Activated CD4-positive, alpha-beta T cell treated with anti-CD3 and anti-CD28 coated beads for 36 hours (primary cell): Measurements from ENCODE around the gene SLC39A2. TPM values are rescaled to one million over a fixed set of nuclear protein-coding genes. Genes with fewer than 3 reads are reported as not detected.
"Not testable (repeated sequence)": the region's sequence is repeated elsewhere in the genome, so short reads cannot be mapped to it uniquely, and the experiment has no call there.

Source experiments
- ATAC-seq: fragments of 200-7000 bp; cut with Tn5 transposase; one replicate; pipeline ENCODE4 v1.10.0; 2021; ENCODE audit warnings: mild to moderate bottlenecking, moderate library complexity
- CTCF ChIA-PET: fragments of 350-600 bp; sonication (Branson Sonifier 250); formaldehyde crosslinking; loops from one replicate; lab custom pipeline; 2021; ENCODE audit warnings: antibody characterized with exemption; lab: Charles Lee
- POLR2A ChIA-PET: fragments of 350-600 bp; sonication (Branson Sonifier 250); formaldehyde crosslinking; loops from one replicate; lab custom pipeline; 2021; ENCODE audit warnings: antibody characterized with exemption, inconsistent platforms; lab: Charles Lee
- DNase-seq: peaks from one replicate; pipeline ENCODE4 v3.0.0-alpha.2; 2020
- H3K27ac Mint-ChIP-seq: one replicate; pipeline ENCODE4 v1.8.0; 2021; ENCODE audit warnings: mixed read lengths
- H3K27me3 Mint-ChIP-seq: one replicate; pipeline ENCODE4 v1.8.0; 2021; ENCODE audit warnings: mixed read lengths
- H3K36me3 Mint-ChIP-seq: one replicate; pipeline ENCODE4 v1.8.0; 2021; ENCODE audit warnings: low read depth, mixed read lengths
- H3K4me1 Mint-ChIP-seq: one replicate; pipeline ENCODE4 v1.8.0; 2021; ENCODE audit warnings: mixed read lengths
- H3K4me3 Mint-ChIP-seq: one replicate; pipeline ENCODE4 v1.8.0; 2021; ENCODE audit warnings: mild to moderate bottlenecking, moderate library complexity, mixed read lengths
- H3K9me3 Mint-ChIP-seq: one replicate; pipeline ENCODE4 v1.8.0; 2021; ENCODE audit warnings: low read depth, mixed read lengths
- intact Hi-C, 2 experiments: fragments of 100-400 bp; cut with DNase I in 1 of 2; cut with micrococcal nuclease in 1 of 2; formaldehyde crosslinking; loops; one replicate each; pipeline versions ENCODE4 v1.14.2 to v1.15.1; 2022 to 2024; cut with DNase I, micrococcal nuclease
- total RNA-seq, 2 experiments: library from RNA; stranded (reverse); gene quantifications; one replicate each; pipeline ENCODE4 v1.2.3, GENCODE V29; 2021

Gene SLC39A2
- total RNA-seq, 2 experiments from 2014 or later, result 0.21 to 0.30 TPM

- no peak for DNase-seq
- H3K36me3 Mint-ChIP-seq, result peaks cover 53% of the 10 kb centered on the region
- H3K4me3 Mint-ChIP-seq, result no peak overlapping the region
- CTCF ChIA-PET, result interaction anchor here (0.7 to 7.1 kb wide), 5 partner anchors 9 to 139 kb away, joined by 3 to 68 read pairs (median 10); no protein-coding TSS in a partner anchor
- H3K27ac Mint-ChIP-seq, result no peak overlapping the region
- POLR2A ChIA-PET, result no interaction called here
- peaks cover 38% of the 10 kb centered on the region for H3K4me1 Mint-ChIP-seq
- H3K27me3 Mint-ChIP-seq, result no peaks in the 10 kb centered on the region
- no peaks in the 10 kb centered on the region for H3K9me3 Mint-ChIP-seq
- intact Hi-C loops, result no loop called here
- no peak for ATAC-seq
Observed at GRCh38 chr14:20996521-20996920, 2.6 kb upstream of the SLC39A2 start.

GRCh38 chr14:20997115-20997514 lies 2.0 kb upstream of the SLC39A2 start:
- ChIA-PET CTCF (interaction anchor here (0.7 to 7.1 kb wide), 7 partner anchors 8 to 140 kb away, joined by 3 to 68 read pairs (median 8); no protein-coding TSS in a partner anchor), POLR2A (interaction anchor here (0.6 kb wide), 1 partner anchor 1511 kb away, joined by 4 read pairs; no protein-coding TSS in a partner anchor)
- peaks cover 47% of the 10 kb centered on the region for H3K36me3 Mint-ChIP-seq
- no peaks in the 10 kb centered on the region for H3K27me3 Mint-ChIP-seq
- H3K4me1 Mint-ChIP-seq, result peaks cover 32% of the 10 kb centered on the region
- intact Hi-C loops, result no loop called here
- no peak for ATAC-seq
- H3K9me3 Mint-ChIP-seq, result no peaks in the 10 kb centered on the region
- no peak for DNase-seq
- peak overlapping the region; percentile 23 for H3K27ac Mint-ChIP-seq
- no peak overlapping the region for H3K4me3 Mint-ChIP-seq

- H3K4me1 Mint-ChIP-seq, result peaks cover 29% of the 10 kb centered on the region
- ATAC-seq (no peak), DNase-seq (no peak)
- H3K4me3 Mint-ChIP-seq, result no peak overlapping the region
- CTCF ChIA-PET, result interaction anchor here (0.6 to 7.1 kb wide), 9 partner anchors 8 to 140 kb away, joined by 3 to 68 read pairs (median 8); no protein-coding TSS in a partner anchor
- peaks cover 42% of the 10 kb centered on the region for H3K36me3 Mint-ChIP-seq
- no peaks in the 10 kb centered on the region for H3K9me3 Mint-ChIP-seq
- H3K27ac Mint-ChIP-seq, result no peak overlapping the region
- H3K27me3 Mint-ChIP-seq, result no peaks in the 10 kb centered on the region
- intact Hi-C loops, result no loop called here
- POLR2A ChIA-PET, result interaction anchor here (0.6 kb wide), 1 partner anchor 1511 kb away, joined by 4 read pairs; no protein-coding TSS in a partner anchor
Observed at GRCh38 chr14:20997564-20997963, 1.5 kb upstream of the SLC39A2 start.

- ChIA-PET POLR2A (interaction anchor here (0.6 to 1.2 kb wide), 2 partner anchors 94 to 1509 kb away, joined by 3 read pairs; no protein-coding TSS in a partner anchor), CTCF (interaction anchor here (0.6 to 7.1 kb wide), 9 partner anchors 10 to 330 kb away, joined by 3 to 68 read pairs (median 3); no protein-coding TSS in a partner anchor)
- H3K27me3 Mint-ChIP-seq, result no peaks in the 10 kb centered on the region
- DNase-seq (no peak), ATAC-seq (no peak)
- no peak overlapping the region for H3K4me3 Mint-ChIP-seq
- no peaks in the 10 kb centered on the region for H3K9me3 Mint-ChIP-seq
- H3K27ac Mint-ChIP-seq, result no peak overlapping the region
- intact Hi-C loops, result no loop called here
- peaks cover 37% of the 10 kb centered on the region for H3K36me3 Mint-ChIP-seq
- H3K4me1 Mint-ChIP-seq, result peaks cover 25% of the 10 kb centered on the region
Observed at GRCh38 chr14:20998139-20998538, 954 bp upstream of the SLC39A2 start.

- H3K4me1 Mint-ChIP-seq, result peaks cover 22% of the 10 kb centered on the region
- ChIA-PET POLR2A (no interaction called here), CTCF (interaction anchor here (0.8 to 7.1 kb wide), 6 partner anchors 8 to 209 kb away, joined by 3 to 68 read pairs (median 6); no protein-coding TSS in a partner anchor)
- H3K27me3 Mint-ChIP-seq, result no peaks in the 10 kb centered on the region
- intact Hi-C loops, result no loop called here
- DNase-seq (no peak), ATAC-seq (no peak)
- no peaks in the 10 kb centered on the region for H3K9me3 Mint-ChIP-seq
- peaks cover 28% of the 10 kb centered on the region for H3K36me3 Mint-ChIP-seq
- H3K4me3 Mint-ChIP-seq, result no peak overlapping the region
- no peak overlapping the region for H3K27ac Mint-ChIP-seq
Observed at GRCh38 chr14:20999591-20999990, 498 bp downstream of the SLC39A2 start.

GRCh38 chr14:21001218-21001617 lies 2.1 kb downstream of the SLC39A2 start:
- no peaks in the 10 kb centered on the region for H3K27me3 Mint-ChIP-seq
- no peak for ATAC-seq
- DNase-seq, result no peak
- peaks cover 12% of the 10 kb centered on the region for H3K36me3 Mint-ChIP-seq
- no peak overlapping the region for H3K27ac Mint-ChIP-seq
- peaks cover 11% of the 10 kb centered on the region for H3K4me1 Mint-ChIP-seq
- ChIA-PET POLR2A (no interaction called here), CTCF (interaction anchor here (0.6 to 7.1 kb wide), 5 partner anchors 9 to 1712 kb away, joined by 3 to 68 read pairs (median 3); no protein-coding TSS in a partner anchor)
- no peaks in the 10 kb centered on the region for H3K9me3 Mint-ChIP-seq
- H3K4me3 Mint-ChIP-seq, result no peak overlapping the region
- intact Hi-C loops, result no loop called here

GRCh38 chr14:21003788-21004346 lies 4.8 kb downstream of the SLC39A2 start:
- H3K4me1 Mint-ChIP-seq, result no peaks in the 10 kb centered on the region
- ChIA-PET CTCF (interaction anchor here (0.6 to 3.7 kb wide), 6 partner anchors 11 to 181 kb away, joined by 3 to 49 read pairs (median 4); no protein-coding TSS in a partner anchor), POLR2A (interaction anchor here (0.5 kb wide), 1 partner anchor 85 kb away, joined by 3 read pairs; no protein-coding TSS in a partner anchor)
- intact Hi-C loops, result no loop called here
- H3K36me3 Mint-ChIP-seq, result no peaks in the 10 kb centered on the region
- ATAC-seq (no peak), DNase-seq (no peak)
- no peaks in the 10 kb centered on the region for H3K27me3 Mint-ChIP-seq
- H3K9me3 Mint-ChIP-seq, result no peaks in the 10 kb centered on the region
- H3K4me3 Mint-ChIP-seq, result no peak overlapping the region
- no peak overlapping the region for H3K27ac Mint-ChIP-seq

- H3K4me1 Mint-ChIP-seq, POLR2A ChIA-PET, H3K27ac Mint-ChIP-seq, H3K9me3 Mint-ChIP-seq, H3K36me3 Mint-ChIP-seq, DNase-seq, H3K4me3 Mint-ChIP-seq, ATAC-seq: not testable (repeated sequence)
- intact Hi-C loops, result loop anchor here in 1 of 2 experiments (10.0 kb wide), 1 partner anchor 545 kb away; no protein-coding TSS in a partner anchor
- CTCF ChIA-PET, result interaction anchor here (1.5 to 7.3 kb wide), 2 partner anchors 11 to 82 kb away, joined by 5 to 68 read pairs; partner anchors contain the start of gene SLC39A2
- H3K27me3 Mint-ChIP-seq, result peaks cover 15% of the 10 kb centered on the region
Observed at GRCh38 chr14:21009721-21010120, 10.6 kb downstream of the SLC39A2 start.

- Mint-ChIP-seq H3K4me3 (no peak overlapping the region), H3K4me1 (no peaks in the 10 kb centered on the region), H3K27me3 (peaks cover 15% of the 10 kb centered on the region), H3K9me3 (no peaks in the 10 kb centered on the region), H3K36me3 (no peaks in the 10 kb centered on the region), H3K27ac (no peak overlapping the region)
- POLR2A ChIA-PET, result no interaction called here
- ATAC-seq, result no peak
- no peak for DNase-seq
- intact Hi-C loops, result loop anchor here in 1 of 2 experiments (10.0 kb wide), 1 partner anchor 544 kb away; no protein-coding TSS in a partner anchor
- CTCF ChIA-PET, result interaction anchor here (0.6 to 13.8 kb wide), 12 partner anchors 10 to 149 kb away, joined by 3 to 183 read pairs (median 4); partner anchors contain the start of genes RNASE7 and SLC39A2
Observed at GRCh38 chr14:21011136-21011535, 12.0 kb downstream of the SLC39A2 start.

GRCh38 chr14:21014761-21015190 lies 15.7 kb downstream of the SLC39A2 start:
- Mint-ChIP-seq H3K4me1 (no peaks in the 10 kb centered on the region), H3K27ac (no peak overlapping the region), H3K9me3 (no peaks in the 10 kb centered on the region), H3K4me3 (no peak overlapping the region), H3K27me3 (peaks cover 15% of the 10 kb centered on the region), H3K36me3 (no peaks in the 10 kb centered on the region)
- intact Hi-C loops, result loop anchor here (1.0 to 10.0 kb wide), 5 partner anchors 22 to 540 kb away; no protein-coding TSS in a partner anchor
- ATAC-seq, result peak; percentile 87
- peak; percentile 87 for DNase-seq
- POLR2A ChIA-PET, result interaction anchor here (0.6 to 2.6 kb wide), 4 partner anchors 25 to 1789 kb away, joined by 3 to 14 read pairs (median 5); no protein-coding TSS in a partner anchor
- CTCF ChIA-PET, result interaction anchor here (0.6 to 13.8 kb wide), 50 partner anchors 9 to 467 kb away, joined by 3 to 183 read pairs (median 6); partner anchors contain the start of genes ARHGEF40, METTL17, NDRG2 and RNASE13

- H3K36me3 Mint-ChIP-seq, result no peaks in the 10 kb centered on the region
- POLR2A ChIA-PET, result interaction anchor here (0.7 to 2.6 kb wide), 2 partner anchors 89 to 229 kb away, joined by 3 to 14 read pairs; no protein-coding TSS in a partner anchor
Observed at GRCh38 chr14:21015312-21015711, 16.2 kb downstream of the SLC39A2 start.

More at GRCh38 chr14:21015312-21015711, 16.2 kb downstream of the SLC39A2 start:
- DNase-seq (no peak), ATAC-seq (no peak)
- peaks cover 15% of the 10 kb centered on the region for H3K27me3 Mint-ChIP-seq
- CTCF ChIA-PET, result interaction anchor here (0.6 to 13.8 kb wide), 46 partner anchors 9 to 1941 kb away, joined by 3 to 183 read pairs (median 6); partner anchors contain the start of genes ARHGEF40, HAUS4, METTL17 and NDRG2
- no peaks in the 10 kb centered on the region for H3K9me3 Mint-ChIP-seq
- no peak overlapping the region for H3K27ac Mint-ChIP-seq
- no peaks in the 10 kb centered on the region for H3K4me1 Mint-ChIP-seq
- H3K4me3 Mint-ChIP-seq, result no peak overlapping the region
- intact Hi-C loops, result loop anchor here (1.0 to 10.0 kb wide), 2 partner anchors 21 to 539 kb away; no protein-coding TSS in a partner anchor
